Sigmoid colon (tissue), 7 donors: Measurements from ENCODE around the gene GRID1. TPM values are rescaled to one million over a fixed set of nuclear protein-coding genes. Genes with fewer than 3 reads are reported as not detected.

ENCODE experiments used
- DNase-seq: peaks from one replicate; pipeline ENCODE4 v3.0.0-alpha.2; 2019
- H3K27ac ChIP-seq, 4 donors: fragments of 200-600 bp; sonication (generic); one replicate each; pipeline ENCODE4 v1.5.1; 2016 to 2019; ENCODE audit warnings: mild to moderate bottlenecking in 1 of 4
- H3K27me3 ChIP-seq, 3 donors: fragments of 200-600 bp; sonication (generic); one replicate each; pipeline ENCODE4 v1.5.1; 2019; ENCODE audit warnings: mild to moderate bottlenecking in 1 of 3
- H3K36me3 ChIP-seq, 4 donors: fragments of 200-600 bp; sonication (generic); one replicate each; pipeline ENCODE4 v1.5.1; 2016 to 2019
- H3K4me1 ChIP-seq, 4 donors: fragments of 200-600 bp; sonication (generic); one replicate each; pipeline ENCODE4 v1.5.1; 2017 to 2019
- H3K4me3 ChIP-seq, 4 donors: fragments of 200-600 bp; sonication (generic); one replicate each; pipeline ENCODE4 v1.5.1; 2017 to 2019; ENCODE audit warnings: mild to moderate bottlenecking in 2 of 4, moderate library complexity in 1 of 4
- H3K9me3 ChIP-seq, 4 donors: fragments of 200-600 bp in 3 of 4; sonication (generic) in 3 of 4; one replicate each; pipeline versions ENCODE4 v1.5.1 to v1.6.1; 2013 to 2019
- EP300 ChIP-seq, 4 donors: sonication (generic); formaldehyde crosslinking; IDR thresholded peaks; one replicate each; pipeline ENCODE4 v1.6.1; 2017; ENCODE audit warnings: antibody characterized with exemption in 4 of 4
- POLR2A ChIP-seq, 2 donors: fragments of 450-650 bp; IDR thresholded peaks; one replicate each; pipeline ENCODE4 v1.6.1; 2016; ENCODE audit warnings: antibody characterized with exemption in 2 of 2, mild to moderate bottlenecking in 2 of 2, moderate library complexity in 2 of 2
- POLR2AphosphoS5 ChIP-seq, 4 donors: sonication (generic); formaldehyde crosslinking; IDR thresholded peaks; one replicate each; pipeline ENCODE4 v1.6.1; 2017; ENCODE audit warnings: antibody characterized with exemption in 4 of 4
- WGBS, 2 donors: extraction: QIAGEN DNeasy Blood & Tissue Kit; methylation state at CpG; one replicate each; pipeline ENCODE4 v1.1.7; 2013; 5-methylcytosine and 5-hydroxymethylcytosine counted together
- intact Hi-C: fragments of 100-400 bp; cut with DNase I; formaldehyde crosslinking; loops from one replicate; pipeline ENCODE4 v1.15.1; 2023
- polyA plus RNA-seq, 3 donors: library from polyadenylated mRNA; stranded (reverse); fragments of 200-250 nt; gene quantifications; one replicate each; pipeline ENCODE4 v1.2.3, GENCODE V29; 2013
- total RNA-seq, 4 donors: library from RNA; depleted of rRNA; stranded (reverse); fragments of >200 nt; gene quantifications; one replicate each; pipeline ENCODE4 v1.1.0, GENCODE V29; 2016
- TF ChIP-seq, protein P1 (sequence below), 4 experiments: fragments of 450-650 bp in 3 of 4; fragments of 200-600 bp in 1 of 4; IDR thresholded peaks; one replicate each; pipeline ENCODE4 v1.5.1; 2016 to 2019; ENCODE audit warnings: antibody characterized with exemption in 4 of 4, mild to moderate bottlenecking in 3 of 4, moderate library complexity in 2 of 4
- donor health status: healthy with polysubstance abuse.
- donor health status: Bipolar disorder and iron deficiency.
- donor health status: healthy.

GRID1 gene
- total and polyA plus RNA-seq, 7 donors, result 0.66 to 4.7 (median 1.1) TPM; not detected in 2

DNA sequence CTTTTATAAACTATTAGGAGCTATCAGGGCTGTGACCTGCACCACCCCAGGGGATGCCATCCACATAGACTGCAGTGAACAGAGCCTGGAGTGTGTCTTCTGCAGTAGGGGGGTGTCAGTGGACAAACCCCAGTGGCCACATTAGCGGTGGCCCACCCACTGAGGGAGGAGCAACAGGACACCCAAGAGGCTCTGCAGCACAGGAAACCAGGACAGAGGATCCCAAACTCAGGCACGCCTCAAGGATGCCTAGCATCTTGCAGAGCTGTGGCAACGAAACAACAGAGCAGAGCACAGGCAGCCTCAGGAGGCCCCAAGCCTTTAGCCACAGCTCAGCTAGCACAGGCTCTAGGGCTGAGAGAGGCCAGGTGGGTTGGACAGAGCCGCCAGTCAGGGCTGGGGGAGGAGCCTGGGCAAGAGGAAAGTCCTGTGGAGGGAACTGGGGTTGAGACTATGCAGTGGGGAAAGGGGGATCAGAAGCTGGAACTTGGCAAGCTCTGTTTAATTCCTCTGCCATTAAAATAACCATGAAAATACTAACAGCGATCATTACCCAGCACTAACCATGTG lies 53.8 kb downstream of the GRID1 start:
- TF ChIP-seq POLR2AphosphoS5 (IDR thresholded peaks at IDR 0.05), result no peak
- TF ChIP-seq EP300 (IDR thresholded peaks at IDR 0.05), result no peak
- intact Hi-C loops, result no loop called here
- H3K4me3 ChIP-seq, result no peak overlapping the region
- H3K27me3 ChIP-seq, result no peaks in the 10 kb centered on the region
- no peaks in the 10 kb centered on the region for H3K4me1 ChIP-seq
- DNase-seq, result peak; percentile 30
- no peaks in the 10 kb centered on the region for H3K9me3 ChIP-seq
- H3K27ac ChIP-seq, result no peak overlapping the region
- WGBS, 2 donors, result 56 to 66% methylated on average over 5 of the region's 5 CpGs
- H3K36me3 ChIP-seq, result no peaks in the 10 kb centered on the region

DNA sequence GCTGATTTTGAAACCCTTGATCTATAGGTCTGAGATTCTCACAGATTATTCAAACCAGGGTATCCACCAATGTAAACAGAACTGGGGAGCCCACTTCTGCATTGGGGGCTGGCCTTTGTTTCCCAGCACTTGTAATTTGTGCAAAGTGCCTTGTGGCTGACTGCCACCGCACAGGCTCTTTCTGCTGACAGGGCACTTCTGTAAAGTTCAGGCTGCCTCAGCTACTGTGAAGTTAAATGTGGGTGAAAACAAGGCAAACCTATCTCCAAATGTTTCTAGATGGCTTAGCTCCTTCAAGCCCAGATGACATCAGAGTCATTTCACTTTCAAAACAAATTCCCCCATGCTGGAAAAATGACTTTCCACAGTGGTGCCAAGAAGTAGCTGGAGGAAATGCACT lies 54.7 kb downstream of the GRID1 start:
- WGBS, 2 donors, result 0 to 36% methylated on average over 1 of the region's 1 CpG
- intact Hi-C loops, result no loop called here

DNA sequence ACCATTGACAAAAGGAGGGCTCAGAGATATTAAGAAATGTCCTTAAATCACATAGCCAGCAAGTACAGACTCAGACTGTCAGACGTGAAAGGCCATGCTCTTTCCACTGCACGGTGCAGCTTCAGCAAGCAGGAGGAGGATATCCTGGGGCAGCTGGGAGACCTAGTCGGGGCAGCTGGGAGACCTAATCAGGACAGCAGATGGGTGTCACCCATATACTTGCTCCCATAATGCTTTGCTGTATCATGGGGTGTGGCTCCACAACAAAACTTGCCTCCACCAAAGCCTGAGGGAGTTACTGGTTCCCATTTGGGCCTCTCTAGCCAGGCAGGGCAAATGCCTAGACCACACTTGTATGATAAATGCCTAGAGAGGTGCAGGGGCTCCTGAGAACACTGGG lies 55.4 kb downstream of the GRID1 start:
- H3K4me1 ChIP-seq, result no peaks in the 10 kb centered on the region
- DNase-seq, result peak; percentile 21
- H3K36me3 ChIP-seq, result no peaks in the 10 kb centered on the region
- no peak overlapping the region for H3K4me3 ChIP-seq
- H3K9me3 ChIP-seq, result no peaks in the 10 kb centered on the region
- intact Hi-C loops, result no loop called here
- no peaks in the 10 kb centered on the region for H3K27me3 ChIP-seq
- TF ChIP-seq POLR2A (IDR thresholded peaks at IDR 0.05) (no peak), EP300 (IDR thresholded peaks at IDR 0.05) (no peak)
- WGBS, 2 donors, result 56 to 76% methylated on average over 3 of the region's 3 CpGs
- no peak overlapping the region for H3K27ac ChIP-seq

More for the DNA sequence above, 54.7 kb downstream of the GRID1 start:
- no peak overlapping the region for H3K4me3 ChIP-seq
- no peak overlapping the region for H3K27ac ChIP-seq
- H3K36me3 ChIP-seq, result no peaks in the 10 kb centered on the region
- peak; percentile 7 for DNase-seq
- no peaks in the 10 kb centered on the region for H3K27me3 ChIP-seq
- H3K4me1 ChIP-seq, result no peaks in the 10 kb centered on the region
- TF ChIP-seq EP300 (IDR thresholded peaks at IDR 0.05) (no peak), POLR2AphosphoS5 (IDR thresholded peaks at IDR 0.05) (no peak), POLR2A (IDR thresholded peaks at IDR 0.05) (no peak)
- TF ChIP-seq, protein P1, sequence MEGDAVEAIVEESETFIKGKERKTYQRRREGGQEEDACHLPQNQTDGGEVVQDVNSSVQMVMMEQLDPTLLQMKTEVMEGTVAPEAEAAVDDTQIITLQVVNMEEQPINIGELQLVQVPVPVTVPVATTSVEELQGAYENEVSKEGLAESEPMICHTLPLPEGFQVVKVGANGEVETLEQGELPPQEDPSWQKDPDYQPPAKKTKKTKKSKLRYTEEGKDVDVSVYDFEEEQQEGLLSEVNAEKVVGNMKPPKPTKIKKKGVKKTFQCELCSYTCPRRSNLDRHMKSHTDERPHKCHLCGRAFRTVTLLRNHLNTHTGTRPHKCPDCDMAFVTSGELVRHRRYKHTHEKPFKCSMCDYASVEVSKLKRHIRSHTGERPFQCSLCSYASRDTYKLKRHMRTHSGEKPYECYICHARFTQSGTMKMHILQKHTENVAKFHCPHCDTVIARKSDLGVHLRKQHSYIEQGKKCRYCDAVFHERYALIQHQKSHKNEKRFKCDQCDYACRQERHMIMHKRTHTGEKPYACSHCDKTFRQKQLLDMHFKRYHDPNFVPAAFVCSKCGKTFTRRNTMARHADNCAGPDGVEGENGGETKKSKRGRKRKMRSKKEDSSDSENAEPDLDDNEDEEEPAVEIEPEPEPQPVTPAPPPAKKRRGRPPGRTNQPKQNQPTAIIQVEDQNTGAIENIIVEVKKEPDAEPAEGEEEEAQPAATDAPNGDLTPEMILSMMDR (IDR thresholded peaks at IDR 0.05), result no peak
- H3K9me3 ChIP-seq, result no peaks in the 10 kb centered on the region

DNA sequence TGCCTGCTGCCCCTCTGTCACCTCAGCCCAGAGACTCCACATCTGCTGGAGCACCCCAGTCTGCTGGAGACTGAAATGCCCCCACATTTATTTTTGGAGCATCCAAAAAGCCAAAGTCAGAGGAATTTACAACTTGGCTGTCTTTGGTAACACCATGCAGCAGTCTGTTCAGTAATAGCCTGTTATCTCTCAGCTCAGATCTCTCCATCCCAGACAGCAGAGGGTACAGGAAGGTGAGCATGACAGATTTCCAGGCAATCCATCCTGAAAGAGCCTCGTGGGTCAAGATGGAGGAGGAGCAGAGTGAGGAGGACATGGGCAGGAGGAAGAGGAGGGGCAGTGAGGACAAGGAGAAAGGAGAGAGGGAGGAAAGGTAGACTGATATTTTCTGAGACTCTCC lies 55.9 kb downstream of the GRID1 start:
- WGBS, 2 donors, result 11 to 27% methylated on average over 1 of the region's 1 CpG
- Histone ChIP-seq H3K4me3 (no peak overlapping the region), H3K27me3 (no peaks in the 10 kb centered on the region), H3K36me3 (no peaks in the 10 kb centered on the region), H3K27ac (no peak overlapping the region), H3K4me1 (no peaks in the 10 kb centered on the region), H3K9me3 (no peaks in the 10 kb centered on the region)
- DNase-seq, result no peak
- intact Hi-C loops, result no loop called here
- TF ChIP-seq, protein P1 (IDR thresholded peaks at IDR 0.05), result no peak
- no peak for TF ChIP-seq POLR2A (IDR thresholded peaks at IDR 0.05)

DNA sequence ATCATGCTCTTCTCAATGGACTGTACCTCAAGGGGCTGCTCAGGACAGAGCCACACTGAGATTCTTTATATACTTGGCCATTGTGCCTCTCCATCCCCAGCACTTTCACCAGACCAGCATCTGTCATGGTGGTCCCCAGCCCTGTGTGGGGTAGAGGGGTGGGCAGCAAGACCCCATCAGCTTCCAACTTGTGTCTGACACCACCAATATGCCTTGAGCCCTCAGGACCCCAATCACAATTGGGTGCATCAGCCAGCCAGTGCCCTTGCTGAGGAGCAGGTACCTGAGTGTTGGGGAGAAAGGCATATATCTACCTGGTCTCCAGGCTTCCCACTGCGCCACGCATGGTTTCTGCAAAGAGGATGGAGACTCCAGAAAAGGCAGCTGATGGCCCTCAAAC lies 56.3 kb downstream of the GRID1 start:
- no peak for TF ChIP-seq POLR2AphosphoS5 (IDR thresholded peaks at IDR 0.05)
- TF ChIP-seq, protein P1 (IDR thresholded peaks at IDR 0.05), result no peak
- H3K27ac ChIP-seq, result no peak overlapping the region
- no peaks in the 10 kb centered on the region for H3K4me1 ChIP-seq
- no peaks in the 10 kb centered on the region for H3K9me3 ChIP-seq
- DNase-seq, result peak; percentile 35
- no peaks in the 10 kb centered on the region for H3K36me3 ChIP-seq
- no peak overlapping the region for H3K4me3 ChIP-seq
- WGBS, 2 donors, result 94 to 95% methylated on average over 2 of the region's 2 CpGs
- intact Hi-C loops, result no loop called here
- no peaks in the 10 kb centered on the region for H3K27me3 ChIP-seq

DNA sequence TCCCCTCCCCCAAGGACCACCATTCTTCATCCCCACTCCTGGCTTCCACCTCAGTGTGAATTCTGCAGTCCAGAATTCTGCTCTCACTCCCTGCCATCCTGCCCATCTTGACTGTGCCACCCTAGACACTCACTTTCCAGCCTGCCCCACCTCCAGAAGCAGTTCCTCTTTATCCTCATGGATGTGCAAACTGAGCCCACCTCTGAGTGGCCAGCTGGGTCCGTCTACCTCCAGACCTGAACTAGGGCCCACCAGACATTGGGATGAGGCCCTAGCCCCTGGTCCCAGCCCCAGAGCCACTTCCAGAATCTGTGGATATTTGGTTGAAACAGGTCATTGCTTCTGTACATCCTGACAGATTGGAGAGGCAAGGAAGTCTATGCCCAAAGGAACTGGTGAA lies 58.5 kb downstream of the GRID1 start:
- WGBS, 2 donors, result 69 to 74% methylated on average over 1 of the region's 1 CpG
- H3K27ac ChIP-seq, result no peak overlapping the region
- H3K9me3 ChIP-seq, result no peaks in the 10 kb centered on the region
- no peaks in the 10 kb centered on the region for H3K4me1 ChIP-seq
- H3K27me3 ChIP-seq, result no peaks in the 10 kb centered on the region
- no peaks in the 10 kb centered on the region for H3K36me3 ChIP-seq
- DNase-seq, result peak; percentile 46
- H3K4me3 ChIP-seq, result no peak overlapping the region
- intact Hi-C loops, result no loop called here
- TF ChIP-seq POLR2AphosphoS5 (IDR thresholded peaks at IDR 0.05) (no peak), POLR2A (IDR thresholded peaks at IDR 0.05) (no peak), EP300 (IDR thresholded peaks at IDR 0.05) (no peak)
- TF ChIP-seq, protein P1 (IDR thresholded peaks at IDR 0.05), result no peak
